Activated naive CD8-positive, alpha-beta T cell treated with anti-CD3 and anti-CD28 coated beads for 36 hours (primary cell): ENCODE measurements around the gene CCDC102A. TPM values are rescaled to one million over a fixed set of nuclear protein-coding genes. Genes with fewer than 3 reads are reported as not detected.

Experiments
- DNase-seq: peaks from one replicate; pipeline ENCODE4 v3.0.0; 2021
- H3K27ac Mint-ChIP-seq: one replicate; pipeline ENCODE4 v1.8.0; 2022; ENCODE audit warnings: mild to moderate bottlenecking, moderate library complexity, mixed read lengths
- H3K27me3 Mint-ChIP-seq: one replicate; pipeline ENCODE4 v1.8.0; 2022; ENCODE audit warnings: mild to moderate bottlenecking, mixed read lengths
- H3K36me3 Mint-ChIP-seq: one replicate; pipeline ENCODE4 v1.8.0; 2021; ENCODE audit warnings: mild to moderate bottlenecking, mixed read lengths
- H3K4me1 Mint-ChIP-seq: one replicate; pipeline ENCODE4 v1.8.0; 2021; ENCODE audit warnings: mixed read lengths
- H3K4me3 Mint-ChIP-seq: one replicate; pipeline ENCODE4 v1.8.0; 2022; ENCODE audit warnings: mild to moderate bottlenecking, moderate library complexity, mixed read lengths
- H3K9me3 Mint-ChIP-seq: one replicate; pipeline ENCODE4 v1.8.0; 2022; ENCODE audit warnings: mixed read lengths
- total RNA-seq, 2 experiments: library from RNA; stranded (reverse); gene quantifications; one replicate each; pipeline ENCODE4 v1.2.3, GENCODE V29; 2021

The CCDC102A gene
- total RNA-seq, 2 experiments from 2014 or later: 8.7 to 10.2 TPM

- Mint-ChIP-seq H3K4me1 (peaks cover 23% of the 10 kb centered on the region), H3K36me3 (no peaks in the 10 kb centered on the region), H3K27ac (no peak overlapping the region), H3K9me3 (no peaks in the 10 kb centered on the region), H3K4me3 (no peak overlapping the region), H3K27me3 (no peaks in the 10 kb centered on the region)
- no peak for DNase-seq
Observed at GRCh38 chr16:57526498-57526897, 9.9 kb downstream of the CCDC102A start.

DNA sequence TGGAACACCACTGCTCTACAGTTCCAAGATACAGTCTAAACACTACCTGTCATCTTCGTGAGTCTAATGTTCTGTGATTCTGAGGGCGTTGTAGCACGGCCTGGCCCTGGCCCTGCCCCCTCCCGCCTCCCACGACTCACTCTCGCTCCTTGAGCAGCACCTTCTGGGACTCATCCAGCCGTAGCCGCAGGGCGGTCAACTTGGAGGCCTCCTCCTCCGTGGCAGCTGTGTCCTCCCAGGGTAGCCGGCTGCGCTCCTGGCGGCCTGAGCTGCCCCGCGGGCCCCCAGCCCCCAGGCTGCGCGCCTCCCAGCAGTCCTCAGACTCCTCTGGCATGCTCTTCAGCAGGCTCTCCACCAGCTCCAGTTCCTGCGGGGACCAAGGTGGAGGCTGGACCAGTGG lies 10.6 kb downstream of the CCDC102A start:
- H3K36me3 Mint-ChIP-seq: no peaks in the 10 kb centered on the region
- H3K27me3 Mint-ChIP-seq: no peaks in the 10 kb centered on the region
- no peaks in the 10 kb centered on the region for H3K9me3 Mint-ChIP-seq
- H3K4me3 Mint-ChIP-seq: no peak overlapping the region
- no peak for DNase-seq
- no peak overlapping the region for H3K27ac Mint-ChIP-seq
- peaks cover 15% of the 10 kb centered on the region for H3K4me1 Mint-ChIP-seq

GRCh38 chr16:57522960-57523359 lies 13.4 kb downstream of the CCDC102A start:
- Mint-ChIP-seq H3K4me3 (no peak overlapping the region), H3K4me1 (no peaks in the 10 kb centered on the region), H3K9me3 (no peaks in the 10 kb centered on the region), H3K27ac (no peak overlapping the region), H3K27me3 (no peaks in the 10 kb centered on the region), H3K36me3 (no peaks in the 10 kb centered on the region)
- no peak for DNase-seq

DNA sequence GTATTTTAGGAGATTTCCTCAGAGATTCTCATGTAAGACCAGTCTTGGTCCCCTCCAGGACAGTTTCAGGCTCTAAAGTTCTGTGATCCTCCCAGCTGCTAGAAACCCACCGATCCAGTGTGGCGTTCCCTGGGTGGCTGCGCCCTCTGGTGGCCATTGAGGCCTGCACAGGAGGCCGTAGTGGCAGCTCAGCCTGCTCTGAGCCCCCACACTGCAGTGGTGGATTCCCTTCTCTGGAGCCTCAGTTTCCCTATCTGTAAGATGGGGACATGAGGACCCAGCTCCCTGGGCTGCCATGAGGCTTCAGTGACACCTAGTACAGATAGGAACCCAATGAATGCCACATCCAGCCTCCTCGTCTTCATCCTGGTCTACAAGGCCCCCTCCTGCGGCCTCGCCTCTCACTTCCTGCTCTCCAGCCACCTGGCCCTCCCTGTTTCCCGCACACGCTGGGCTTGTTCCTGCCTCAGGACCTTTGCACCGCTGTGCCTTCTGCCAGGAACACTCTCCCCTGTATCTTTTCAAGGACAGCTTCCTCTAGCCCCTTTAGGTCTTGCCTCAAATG lies 16.5 kb downstream of the CCDC102A start:
- H3K9me3 Mint-ChIP-seq: no peaks in the 10 kb centered on the region
- no peaks in the 10 kb centered on the region for H3K27me3 Mint-ChIP-seq
- no peaks in the 10 kb centered on the region for H3K36me3 Mint-ChIP-seq
- H3K4me1 Mint-ChIP-seq: no peaks in the 10 kb centered on the region
- H3K4me3 Mint-ChIP-seq: no peak overlapping the region
- DNase-seq: peak; percentile 79
- no peak overlapping the region for H3K27ac Mint-ChIP-seq

- DNase-seq: no peak
- Mint-ChIP-seq H3K4me3 (no peak overlapping the region), H3K27me3 (no peaks in the 10 kb centered on the region), H3K9me3 (no peaks in the 10 kb centered on the region), H3K36me3 (no peaks in the 10 kb centered on the region), H3K27ac (no peak overlapping the region), H3K4me1 (no peaks in the 10 kb centered on the region)
Observed at GRCh38 chr16:57518922-57519321, 17.4 kb downstream of the CCDC102A start.

- Mint-ChIP-seq H3K27ac (no peak overlapping the region), H3K27me3 (no peaks in the 10 kb centered on the region), H3K36me3 (no peaks in the 10 kb centered on the region), H3K9me3 (no peaks in the 10 kb centered on the region), H3K4me3 (no peak overlapping the region), H3K4me1 (no peaks in the 10 kb centered on the region)
- no peak for DNase-seq
Observed at GRCh38 chr16:57518520-57518919, 17.9 kb downstream of the CCDC102A start.

GRCh38 chr16:57517397-57518367 lies 18.7 kb downstream of the CCDC102A start:
- no peaks in the 10 kb centered on the region for H3K9me3 Mint-ChIP-seq
- no peak overlapping the region for H3K4me3 Mint-ChIP-seq
- no peaks in the 10 kb centered on the region for H3K4me1 Mint-ChIP-seq
- DNase-seq: no peak
- no peak overlapping the region for H3K27ac Mint-ChIP-seq
- no peaks in the 10 kb centered on the region for H3K27me3 Mint-ChIP-seq
- no peaks in the 10 kb centered on the region for H3K36me3 Mint-ChIP-seq

GRCh38 chr16:57516773-57517172 lies 19.6 kb downstream of the CCDC102A start:
- H3K36me3 Mint-ChIP-seq: no peaks in the 10 kb centered on the region
- no peak for DNase-seq
- no peaks in the 10 kb centered on the region for H3K9me3 Mint-ChIP-seq
- no peak overlapping the region for H3K27ac Mint-ChIP-seq
- H3K4me1 Mint-ChIP-seq: no peaks in the 10 kb centered on the region
- no peaks in the 10 kb centered on the region for H3K27me3 Mint-ChIP-seq
- H3K4me3 Mint-ChIP-seq: no peak overlapping the region

GRCh38 chr16:57516176-57516725 lies 20.1 kb downstream of the CCDC102A start:
- no peaks in the 10 kb centered on the region for H3K27me3 Mint-ChIP-seq
- H3K4me3 Mint-ChIP-seq: no peak overlapping the region
- H3K9me3 Mint-ChIP-seq: no peaks in the 10 kb centered on the region
- DNase-seq: no peak
- peak overlapping the region; percentile 66 for H3K27ac Mint-ChIP-seq
- no peaks in the 10 kb centered on the region for H3K36me3 Mint-ChIP-seq
- H3K4me1 Mint-ChIP-seq: no peaks in the 10 kb centered on the region

- Mint-ChIP-seq H3K27me3 (no peaks in the 10 kb centered on the region), H3K36me3 (no peaks in the 10 kb centered on the region), H3K27ac (no peak overlapping the region), H3K4me1 (no peaks in the 10 kb centered on the region), H3K9me3 (no peaks in the 10 kb centered on the region), H3K4me3 (no peak overlapping the region)
- DNase-seq: no peak
Observed at GRCh38 chr16:57514791-57515600, 21.4 kb downstream of the CCDC102A start.

- no peaks in the 10 kb centered on the region for H3K4me1 Mint-ChIP-seq
- H3K36me3 Mint-ChIP-seq: no peaks in the 10 kb centered on the region
- no peaks in the 10 kb centered on the region for H3K27me3 Mint-ChIP-seq
Observed at GRCh38 chr16:57514371-57514770, 22.0 kb downstream of the CCDC102A start.

DNA sequence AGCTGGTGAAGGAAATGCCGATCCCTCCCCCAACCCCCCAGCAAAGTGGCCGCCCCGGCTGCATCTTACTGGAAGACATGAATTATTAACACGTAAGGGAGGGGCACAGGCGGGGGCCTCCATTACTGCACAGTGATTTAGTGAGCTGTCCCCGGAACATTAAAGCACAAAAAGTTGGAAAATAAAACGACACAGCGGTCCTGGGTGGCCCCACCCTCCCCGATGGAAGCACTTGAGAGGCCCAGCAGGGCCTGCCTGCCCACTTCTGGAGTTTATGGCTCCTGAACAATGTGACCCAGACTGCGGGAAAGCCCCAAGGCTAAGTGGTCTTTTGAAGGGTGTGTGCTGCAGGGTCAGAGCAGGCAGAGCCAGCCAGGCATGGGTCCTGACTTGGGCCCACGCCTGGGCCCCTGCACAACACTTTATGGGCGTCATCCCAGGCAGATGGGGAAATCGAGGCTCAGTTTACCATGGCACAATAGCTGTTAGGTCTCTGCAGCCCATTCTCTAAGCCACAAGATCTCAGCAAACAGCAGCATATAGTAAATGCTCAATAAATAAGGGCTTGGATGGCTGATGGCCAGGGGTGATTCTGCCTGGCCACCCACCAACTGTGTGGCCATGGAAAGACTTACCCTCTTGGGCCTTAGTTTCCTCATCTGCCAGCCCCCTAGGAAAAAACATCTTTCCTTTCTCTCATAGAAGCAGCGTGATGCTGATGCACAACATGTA lies 22.8 kb downstream of the CCDC102A start:
- Mint-ChIP-seq H3K27me3 (no peaks in the 10 kb centered on the region), H3K27ac (no peak overlapping the region), H3K4me3 (no peak overlapping the region), H3K36me3 (no peaks in the 10 kb centered on the region), H3K9me3 (no peaks in the 10 kb centered on the region), H3K4me1 (no peaks in the 10 kb centered on the region)
- no peak for DNase-seq

More at GRCh38 chr16:57514371-57514770, 22.0 kb downstream of the CCDC102A start:
- DNase-seq: no peak
- H3K4me3 Mint-ChIP-seq: no peak overlapping the region
- H3K27ac Mint-ChIP-seq: no peak overlapping the region
- no peaks in the 10 kb centered on the region for H3K9me3 Mint-ChIP-seq

GRCh38 chr16:57512296-57513001 lies 23.9 kb downstream of the CCDC102A start:
- no peak for DNase-seq
- no peaks in the 10 kb centered on the region for H3K36me3 Mint-ChIP-seq
- H3K9me3 Mint-ChIP-seq: no peaks in the 10 kb centered on the region
- H3K4me1 Mint-ChIP-seq: no peaks in the 10 kb centered on the region
- H3K27ac Mint-ChIP-seq: no peak overlapping the region
- no peaks in the 10 kb centered on the region for H3K27me3 Mint-ChIP-seq
- no peak overlapping the region for H3K4me3 Mint-ChIP-seq
